Neural cell (in vitro differentiated cells): Measurements from ENCODE around the gene R3HDM4. TPM values are rescaled to one million over a fixed set of nuclear protein-coding genes. Genes with fewer than 3 reads are reported as not detected.
A peak's percentile ranks its signal among the peaks of the same experiment; 100 is the strongest.

Source experiments
- H2AFZ ChIP-seq: fragments of 200-600, 300-800 bp; sonication (generic), shearing (Covaris generic); 2 replicates; pipeline ENCODE4 v1.6.0; 2014; ENCODE audit warnings: low read depth, mild to moderate bottlenecking, antibody characterized with exemption, low read length, moderate library complexity
- H3F3A ChIP-seq: fragments of 200-600 bp; shearing (Covaris generic); 2 replicates; pipeline ENCODE4 v1.6.1; 2016; ENCODE audit warnings: mild to moderate bottlenecking, moderate library complexity, mixed read lengths, antibody characterized with exemption, low read length; ENCODE audit not compliant: insufficient read depth, poor library complexity, severe bottlenecking
- H3K27ac ChIP-seq: fragments of 200-600, 300-800 bp; sonication (generic), shearing (Covaris generic); 2 replicates; pipeline ENCODE4 v1.5.1; 2014; ENCODE audit warnings: mild to moderate bottlenecking, low read length, moderate library complexity
- H3K27me3 ChIP-seq: fragments of 300-800, 200-600 bp; sonication (generic), shearing (Covaris generic); 2 replicates; pipeline ENCODE4 v1.6.0; 2014; ENCODE audit warnings: mild to moderate bottlenecking, low read depth, low read length, moderate library complexity; ENCODE audit not compliant: insufficient read depth
- H3K36me3 ChIP-seq: fragments of 300-800, 200-600 bp; sonication (generic), shearing (Covaris generic); 2 replicates; pipeline ENCODE4 v1.5.1; 2014; ENCODE audit warnings: mild to moderate bottlenecking, antibody characterized with exemption, low read length, moderate library complexity; ENCODE audit not compliant: insufficient read depth
- H3K4me2 ChIP-seq: fragments of 300-800, 200-600 bp; sonication (generic), shearing (Covaris generic); 2 replicates; pipeline ENCODE4 v1.6.0; 2014; ENCODE audit warnings: mild to moderate bottlenecking, low read length
- H3K4me3 ChIP-seq: fragments of 300-800, 200-600 bp; sonication (generic), shearing (Covaris generic); 2 replicates; pipeline ENCODE4 v1.5.1; 2014; ENCODE audit warnings: mild to moderate bottlenecking, low read length, moderate library complexity
- H3K79me2 ChIP-seq: fragments of 200-600 bp; shearing (Covaris generic); replicated peaks from 2 replicates; pipeline ENCODE4 v1.6.0; 2014; ENCODE audit warnings: mild to moderate bottlenecking, low read length, moderate library complexity; ENCODE audit not compliant: insufficient read depth
- H3K9ac ChIP-seq: fragments of 300-800, 200-600 bp; sonication (generic), shearing (Covaris generic); 2 replicates; pipeline ENCODE4 v1.6.1; 2016; ENCODE audit warnings: mild to moderate bottlenecking, low read length, mixed read lengths
- H3K9me2 ChIP-seq: fragments of 200-600 bp; shearing (Covaris generic); 2 replicates; pipeline ENCODE4 v1.6.1; 2016; ENCODE audit warnings: mild to moderate bottlenecking, low read length, mixed read lengths; ENCODE audit not compliant: insufficient read depth
- H3K9me3 ChIP-seq: fragments of 200-600, 300-800 bp; sonication (generic), shearing (Covaris generic); 2 replicates; pipeline ENCODE4 v1.6.1; 2016; ENCODE audit warnings: mild to moderate bottlenecking, mixed run types, low read length, moderate library complexity, mixed read lengths
- H4K20me1 ChIP-seq: fragments of 200-600 bp; shearing (Covaris generic); 2 replicates; pipeline ENCODE4 v1.6.1; 2016; ENCODE audit warnings: mild to moderate bottlenecking, mixed run types; ENCODE audit not compliant: insufficient read depth
- EP300 ChIP-seq: fragments of 450-650 bp; conservative IDR thresholded peaks from 2 replicates; pipeline ENCODE4 v1.6.1; 2014; ENCODE audit warnings: antibody characterized with exemption, mild to moderate bottlenecking, moderate library complexity; ENCODE audit not compliant: poor library complexity, severe bottlenecking
- EZH2 ChIP-seq: fragments of 200-600, 300-800 bp; shearing (Covaris generic), sonication (generic); IDR thresholded peaks from 2 replicates; pipeline ENCODE4 v1.6.1; 2014; ENCODE audit warnings: antibody characterized with exemption, low read length, borderline replicate concordance, mild to moderate bottlenecking; ENCODE audit not compliant: insufficient read depth, poor library complexity, severe bottlenecking
- MXI1 ChIP-seq: fragments of 450-650 bp; conservative IDR thresholded peaks from 2 replicates; pipeline ENCODE4 v1.6.1; 2014; ENCODE audit warnings: antibody characterized with exemption, mild to moderate bottlenecking; ENCODE audit not compliant: poor library complexity, severe bottlenecking
- POLR2AphosphoS5 ChIP-seq: IDR thresholded peaks from 2 replicates; pipeline ENCODE4 v1.6.1; 2012
- RAD21 ChIP-seq: fragments of 450-650 bp; conservative IDR thresholded peaks from 2 replicates; pipeline ENCODE4 v1.6.1; 2014; ENCODE audit warnings: antibody characterized with exemption, mild to moderate bottlenecking, moderate library complexity
- SMC3 ChIP-seq: fragments of 450-650 bp; conservative IDR thresholded peaks from 2 replicates; pipeline ENCODE4 v1.6.1; 2014; ENCODE audit warnings: antibody characterized with exemption, mild to moderate bottlenecking, moderate library complexity; ENCODE audit not compliant: poor library complexity
- TAF1 ChIP-seq: IDR thresholded peaks from 2 replicates; pipeline ENCODE4 v1.6.1; 2012; ENCODE audit warnings: low read depth
- polyA plus RNA-seq: library from polyadenylated mRNA; depleted of rRNA; stranded (reverse); fragments of >200 nt; gene quantifications from 2 replicates; pipeline ENCODE4 v1.2.3, GENCODE V29; 2014
- TF ChIP-seq, protein P1 (sequence below): IDR thresholded peaks from 2 replicates; pipeline ENCODE4 v1.6.1; 2012; ENCODE audit warnings: borderline replicate concordance
- TF ChIP-seq, protein P2 (sequence below): fragments of 450-650 bp; IDR thresholded peaks from 2 replicates; pipeline ENCODE4 v1.5.1; 2014; ENCODE audit warnings: antibody characterized with exemption, mild to moderate bottlenecking, moderate library complexity; ENCODE audit not compliant: poor library complexity, severe bottlenecking

Gene R3HDM4
- polyA plus RNA-seq, 1 donor from 2014 or later: 51.2 TPM

DNA sequence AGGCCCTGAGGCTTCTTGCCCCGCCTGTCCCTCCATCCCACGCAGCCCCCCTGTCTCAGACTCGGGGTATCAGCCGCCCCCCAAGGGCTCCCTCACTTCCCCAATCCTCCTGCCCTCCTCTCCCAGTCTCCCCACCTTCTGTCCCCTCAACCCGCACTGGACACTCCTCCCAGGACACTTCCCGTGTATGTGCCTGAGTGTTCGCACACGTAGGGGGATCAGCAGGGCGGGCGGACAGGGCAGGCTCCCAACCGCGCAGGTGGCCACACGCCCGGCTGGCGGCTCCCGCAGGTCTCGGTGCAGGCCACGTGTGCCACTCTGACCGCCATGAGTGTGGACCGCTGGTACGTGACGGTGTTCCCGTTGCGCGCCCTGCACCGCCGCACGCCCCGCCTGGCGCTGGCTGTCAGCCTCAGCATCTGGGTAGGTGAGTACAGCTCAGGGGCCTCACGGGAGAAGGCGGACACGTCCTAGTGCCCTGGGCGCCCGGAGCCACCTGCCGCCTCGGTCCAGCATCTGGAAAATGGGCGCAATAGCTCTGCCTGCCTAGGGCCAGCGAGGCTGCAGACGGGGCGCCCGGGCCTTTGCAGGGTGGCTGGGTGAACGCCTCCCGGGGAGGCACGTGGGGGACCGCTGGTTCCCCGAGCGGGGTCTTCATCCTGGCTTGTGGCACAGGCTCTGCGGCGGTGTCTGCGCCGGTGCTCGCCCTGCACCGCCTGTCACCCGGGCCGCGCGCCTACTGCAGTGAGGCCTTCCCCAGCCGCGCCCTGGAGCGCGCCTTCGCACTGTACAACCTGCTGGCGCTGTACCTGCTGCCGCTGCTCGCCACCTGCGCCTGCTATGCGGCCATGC lies 6.4 kb upstream of the R3HDM4 start:
- Histone ChIP-seq H3K27ac (no peak overlapping the region), H3K27me3 (peaks cover 49% of the 10 kb centered on the region), H3K36me3 (no peaks in the 10 kb centered on the region), H3K9me3 (no peaks in the 10 kb centered on the region), H4K20me1 (no peaks in the 10 kb centered on the region), H3K4me2 (no peak overlapping the region), H3K79me2 (no peaks in the 10 kb centered on the region), H3K4me3 (peak overlapping the region; percentile 61), H2AFZ (no peak overlapping the region), H3K9me2 (no peaks in the 10 kb centered on the region), H3K9ac (peak overlapping the region; percentile 9), H3F3A (no peaks in the 10 kb centered on the region)
- TF ChIP-seq, protein P1, sequence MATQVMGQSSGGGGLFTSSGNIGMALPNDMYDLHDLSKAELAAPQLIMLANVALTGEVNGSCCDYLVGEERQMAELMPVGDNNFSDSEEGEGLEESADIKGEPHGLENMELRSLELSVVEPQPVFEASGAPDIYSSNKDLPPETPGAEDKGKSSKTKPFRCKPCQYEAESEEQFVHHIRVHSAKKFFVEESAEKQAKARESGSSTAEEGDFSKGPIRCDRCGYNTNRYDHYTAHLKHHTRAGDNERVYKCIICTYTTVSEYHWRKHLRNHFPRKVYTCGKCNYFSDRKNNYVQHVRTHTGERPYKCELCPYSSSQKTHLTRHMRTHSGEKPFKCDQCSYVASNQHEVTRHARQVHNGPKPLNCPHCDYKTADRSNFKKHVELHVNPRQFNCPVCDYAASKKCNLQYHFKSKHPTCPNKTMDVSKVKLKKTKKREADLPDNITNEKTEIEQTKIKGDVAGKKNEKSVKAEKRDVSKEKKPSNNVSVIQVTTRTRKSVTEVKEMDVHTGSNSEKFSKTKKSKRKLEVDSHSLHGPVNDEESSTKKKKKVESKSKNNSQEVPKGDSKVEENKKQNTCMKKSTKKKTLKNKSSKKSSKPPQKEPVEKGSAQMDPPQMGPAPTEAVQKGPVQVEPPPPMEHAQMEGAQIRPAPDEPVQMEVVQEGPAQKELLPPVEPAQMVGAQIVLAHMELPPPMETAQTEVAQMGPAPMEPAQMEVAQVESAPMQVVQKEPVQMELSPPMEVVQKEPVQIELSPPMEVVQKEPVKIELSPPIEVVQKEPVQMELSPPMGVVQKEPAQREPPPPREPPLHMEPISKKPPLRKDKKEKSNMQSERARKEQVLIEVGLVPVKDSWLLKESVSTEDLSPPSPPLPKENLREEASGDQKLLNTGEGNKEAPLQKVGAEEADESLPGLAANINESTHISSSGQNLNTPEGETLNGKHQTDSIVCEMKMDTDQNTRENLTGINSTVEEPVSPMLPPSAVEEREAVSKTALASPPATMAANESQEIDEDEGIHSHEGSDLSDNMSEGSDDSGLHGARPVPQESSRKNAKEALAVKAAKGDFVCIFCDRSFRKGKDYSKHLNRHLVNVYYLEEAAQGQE: no peak
- no peak for TF ChIP-seq SMC3
- no peak for TF ChIP-seq EP300
- TF ChIP-seq POLR2AphosphoS5: peak; percentile 21
- peak; percentile 88 for TF ChIP-seq EZH2
- no peak for TF ChIP-seq RAD21
- no peak for TF ChIP-seq TAF1
- TF ChIP-seq, protein P2, sequence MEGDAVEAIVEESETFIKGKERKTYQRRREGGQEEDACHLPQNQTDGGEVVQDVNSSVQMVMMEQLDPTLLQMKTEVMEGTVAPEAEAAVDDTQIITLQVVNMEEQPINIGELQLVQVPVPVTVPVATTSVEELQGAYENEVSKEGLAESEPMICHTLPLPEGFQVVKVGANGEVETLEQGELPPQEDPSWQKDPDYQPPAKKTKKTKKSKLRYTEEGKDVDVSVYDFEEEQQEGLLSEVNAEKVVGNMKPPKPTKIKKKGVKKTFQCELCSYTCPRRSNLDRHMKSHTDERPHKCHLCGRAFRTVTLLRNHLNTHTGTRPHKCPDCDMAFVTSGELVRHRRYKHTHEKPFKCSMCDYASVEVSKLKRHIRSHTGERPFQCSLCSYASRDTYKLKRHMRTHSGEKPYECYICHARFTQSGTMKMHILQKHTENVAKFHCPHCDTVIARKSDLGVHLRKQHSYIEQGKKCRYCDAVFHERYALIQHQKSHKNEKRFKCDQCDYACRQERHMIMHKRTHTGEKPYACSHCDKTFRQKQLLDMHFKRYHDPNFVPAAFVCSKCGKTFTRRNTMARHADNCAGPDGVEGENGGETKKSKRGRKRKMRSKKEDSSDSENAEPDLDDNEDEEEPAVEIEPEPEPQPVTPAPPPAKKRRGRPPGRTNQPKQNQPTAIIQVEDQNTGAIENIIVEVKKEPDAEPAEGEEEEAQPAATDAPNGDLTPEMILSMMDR: no peak
- no peak for TF ChIP-seq MXI1

DNA sequence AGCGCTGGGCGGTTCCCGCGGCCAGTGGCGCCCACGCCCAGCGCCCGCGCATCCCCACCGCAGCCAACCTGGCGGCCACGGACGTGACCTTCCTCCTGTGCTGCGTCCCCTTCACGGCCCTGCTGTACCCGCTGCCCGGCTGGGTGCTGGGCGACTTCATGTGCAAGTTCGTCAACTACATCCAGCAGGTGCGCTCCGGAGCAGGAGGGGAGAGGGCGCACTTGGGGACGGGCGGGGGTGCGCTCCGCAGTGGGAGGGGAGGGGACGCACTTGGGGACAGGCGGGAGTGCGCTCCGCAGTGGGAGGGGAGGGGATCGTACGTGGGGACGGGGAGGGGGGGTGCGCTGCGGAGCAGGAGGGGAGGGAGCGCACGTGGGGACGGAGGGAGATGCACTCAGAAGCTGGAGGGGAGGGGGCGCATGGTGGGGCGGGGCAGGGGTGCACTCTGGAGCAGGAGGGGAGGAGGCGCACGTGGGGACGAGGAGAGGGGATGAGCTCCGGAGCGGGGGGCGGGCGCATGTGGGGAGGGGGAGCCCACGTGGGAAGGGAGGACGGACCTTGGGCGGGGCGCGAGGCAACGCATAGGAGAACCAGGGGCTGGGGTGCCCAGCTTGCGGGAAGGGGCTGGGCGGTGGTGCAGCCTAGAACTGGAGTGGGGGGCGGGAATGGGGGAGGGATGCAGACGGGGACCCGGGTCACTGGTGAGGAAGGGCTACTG lies 5.6 kb upstream of the R3HDM4 start:
- Histone ChIP-seq H3K36me3 (no peaks in the 10 kb centered on the region), H4K20me1 (no peaks in the 10 kb centered on the region), H3K9ac (no peak overlapping the region), H3K4me3 (peak overlapping the region; percentile 61), H3K9me3 (no peaks in the 10 kb centered on the region), H3F3A (no peaks in the 10 kb centered on the region), H3K27ac (no peak overlapping the region), H3K4me2 (no peak overlapping the region), H3K79me2 (peaks cover 2% of the 10 kb centered on the region), H3K27me3 (peaks cover 49% of the 10 kb centered on the region), H2AFZ (no peak overlapping the region), H3K9me2 (no peaks in the 10 kb centered on the region)
- no peak for TF ChIP-seq MXI1
- no peak for TF ChIP-seq RAD21
- TF ChIP-seq, protein P1: no peak
- TF ChIP-seq, protein P2: no peak
- no peak for TF ChIP-seq EP300
- no peak for TF ChIP-seq SMC3
- TF ChIP-seq TAF1: no peak
- no peak for TF ChIP-seq EZH2
- no peak for TF ChIP-seq POLR2AphosphoS5
